CD4-positive, alpha-beta T cell treated with Interferon alpha-2 for 1 hour (primary cell): ENCODE results near the gene RBMX.
"Not testable (repeated sequence)": the region's sequence is repeated elsewhere in the genome, so short reads cannot be mapped to it uniquely, and the experiment has no call there.

Experiments used
- DNase-seq, 2 donors: peaks; one replicate each; pipeline ENCODE4 v3.0.0-alpha.2; 2020 to 2022

Gene RBMX

GRCh38 chrX:136874114-136874513 is 6.4 kb downstream of the RBMX start:
- not testable (repeated sequence) for DNase-seq

GRCh38 chrX:136873210-136873609 is 7.3 kb downstream of the RBMX start:
- not testable (repeated sequence) for DNase-seq

DNA sequence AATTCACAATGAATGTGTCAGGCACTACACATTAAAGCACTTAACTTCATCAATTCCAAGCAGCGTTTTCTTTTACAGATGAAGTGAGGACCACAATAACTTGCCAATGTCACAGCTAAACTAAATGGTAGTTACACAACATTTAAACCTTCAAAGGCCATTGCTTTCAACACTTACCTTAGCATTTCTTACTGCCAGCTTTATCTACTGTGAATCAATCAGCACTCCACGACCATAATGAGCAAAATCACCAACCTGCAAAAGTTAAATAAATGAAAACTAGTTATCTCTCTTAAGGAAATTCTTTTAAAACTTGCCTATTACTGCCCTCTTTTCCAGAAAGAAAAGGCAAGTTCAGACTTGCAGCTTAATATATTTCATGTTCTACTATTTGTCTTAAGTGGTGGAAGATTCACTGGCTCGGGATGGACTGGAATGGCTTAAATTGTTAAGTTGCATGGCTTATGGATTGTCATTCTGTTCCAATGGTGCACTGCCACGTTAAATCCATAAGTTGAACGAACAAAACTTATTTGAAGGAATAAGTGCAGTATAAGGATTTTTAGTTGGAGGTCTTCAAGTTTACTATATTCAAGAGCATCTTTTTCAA is 8.3 kb downstream of the RBMX start:
- no peak for DNase-seq

DNA sequence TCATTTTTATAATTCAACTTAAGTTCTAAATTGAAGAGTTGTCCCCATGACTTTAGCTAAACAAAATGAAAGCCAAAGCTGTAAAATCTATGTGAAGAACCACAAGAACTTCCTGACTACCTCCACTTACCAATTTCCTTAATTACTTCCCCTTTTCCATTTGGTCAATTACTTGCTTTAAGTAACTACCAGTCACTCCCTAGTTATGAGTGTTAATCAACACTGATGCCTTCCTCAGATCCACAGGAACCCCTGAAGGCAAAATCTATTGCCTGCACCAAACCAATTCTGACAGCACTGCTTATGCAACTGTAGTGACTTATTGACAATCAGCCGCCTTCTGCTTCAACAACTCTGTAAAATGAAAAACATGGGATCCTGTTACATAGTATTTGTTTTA is 10.5 kb downstream of the RBMX start:
- DNase-seq, result no peak

DNA sequence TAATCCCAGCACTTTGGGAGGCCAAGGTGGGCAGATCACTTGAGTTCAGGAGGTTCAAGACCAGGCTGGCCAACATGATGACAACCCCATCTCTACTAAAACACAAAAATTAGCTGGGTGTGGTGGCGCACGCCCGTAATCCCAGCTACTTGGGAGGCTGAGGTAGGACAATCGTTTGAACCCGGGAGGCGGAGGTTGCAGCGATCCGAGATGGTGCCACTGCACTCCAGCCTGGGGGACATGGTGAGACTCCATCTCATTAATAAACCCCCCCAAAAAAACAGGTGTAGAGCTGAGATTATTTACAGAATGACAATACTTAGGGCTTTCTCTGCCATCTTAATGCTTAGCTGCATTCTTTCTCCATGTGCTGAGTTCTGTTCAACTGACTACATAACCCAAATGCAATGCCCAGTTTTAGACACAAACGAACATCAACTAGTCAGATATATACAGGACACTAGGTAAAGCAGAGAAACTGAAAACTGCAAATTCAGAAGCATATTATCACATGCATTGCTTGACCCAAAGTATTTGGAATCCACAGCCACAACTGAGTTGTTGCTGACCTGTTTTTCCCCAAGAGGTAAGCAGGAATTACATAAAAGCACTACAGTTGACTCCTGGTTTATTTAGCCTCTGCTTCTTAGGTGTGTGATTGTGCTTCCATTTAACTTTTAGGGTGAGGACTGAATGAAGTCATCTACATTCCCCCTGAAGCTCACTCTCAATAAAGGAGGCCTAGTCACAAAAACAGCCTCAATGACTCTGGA is 12.1 kb downstream of the RBMX start:
- no peak for DNase-seq

DNA sequence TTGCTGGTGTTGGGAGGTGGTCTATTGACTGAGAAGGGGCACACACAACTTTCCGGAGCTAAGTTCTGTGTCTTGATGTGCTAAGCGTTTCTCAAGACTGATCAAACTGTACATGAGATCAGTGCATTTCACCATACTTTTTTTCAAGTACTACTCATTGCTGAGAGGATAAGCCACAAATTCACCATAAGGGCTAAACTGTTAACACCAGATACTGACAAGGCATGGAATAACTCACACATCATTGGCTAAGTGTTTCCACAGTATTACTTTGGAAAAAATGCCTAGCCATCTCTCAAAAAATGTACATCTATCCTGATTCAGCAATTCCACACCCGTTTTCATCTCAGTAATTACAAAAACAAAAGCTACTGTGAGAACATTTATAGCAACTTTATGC is 13.0 kb downstream of the RBMX start:
- no peak for DNase-seq

DNA sequence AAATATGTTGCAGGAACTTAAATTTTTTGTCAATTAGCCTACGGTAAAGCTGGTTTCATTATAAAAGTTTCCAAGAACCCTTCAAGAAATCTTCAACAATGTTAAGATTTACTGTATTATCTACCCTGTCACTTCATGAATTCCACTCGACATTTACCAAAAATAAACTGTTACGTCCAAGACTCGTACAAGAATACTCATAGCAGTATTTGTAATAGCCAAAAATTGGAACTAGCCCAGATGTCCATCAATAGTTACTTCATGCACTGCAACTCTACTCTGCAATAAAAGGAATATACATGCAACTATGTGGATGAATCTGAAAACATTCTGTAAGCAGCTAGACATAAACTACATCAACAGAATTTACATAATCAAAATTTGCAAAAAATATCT is 13.4 kb downstream of the RBMX start:
- no peak for DNase-seq

DNA sequence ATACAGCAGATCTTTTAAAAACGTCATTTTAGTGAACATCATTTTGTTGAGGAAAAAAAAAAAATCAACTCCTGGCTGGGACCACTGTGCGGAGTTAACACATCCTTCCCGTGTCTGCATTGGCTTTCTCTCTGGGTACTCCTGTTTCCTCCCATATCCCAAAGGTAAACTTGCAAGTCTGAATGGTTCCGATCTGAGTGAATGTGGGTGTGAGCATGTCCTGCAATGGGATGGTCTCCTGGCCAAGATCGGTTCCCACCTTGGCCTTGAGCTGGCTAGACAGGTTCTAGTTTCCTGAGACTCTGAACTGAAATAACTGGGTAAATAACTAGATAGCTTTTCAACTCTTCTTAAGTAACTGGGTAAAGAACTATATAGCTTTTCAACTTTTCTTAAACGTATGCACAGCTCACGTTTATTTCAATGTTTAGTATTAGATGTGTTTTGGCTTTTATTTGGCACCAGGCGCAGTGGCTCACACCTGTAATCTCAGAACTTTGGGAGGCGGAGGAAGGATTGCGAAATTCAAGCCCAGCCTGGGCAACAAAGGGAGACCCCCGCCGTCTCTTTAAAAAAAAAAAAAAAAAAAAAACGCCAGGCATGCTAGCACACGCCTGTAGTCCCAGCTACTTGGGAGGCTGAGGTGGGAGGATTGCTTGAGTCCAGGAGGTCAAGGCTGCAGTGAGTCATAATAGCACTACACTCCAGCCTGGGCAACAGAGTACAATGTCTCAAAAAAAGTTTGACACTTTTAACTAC is 14.0 kb downstream of the RBMX start:
- DNase-seq, result no peak

- DNase-seq, result no peak
These were observed 15.0 kb downstream of the RBMX start for GRCh38 chrX:136865270-136866158.

- DNase-seq, result no peak
These were observed 16.7 kb downstream of the RBMX start for GRCh38 chrX:136863826-136864225.

- DNase-seq, result no peak
These were observed 18.0 kb downstream of the RBMX start for GRCh38 chrX:136862546-136862945.

- no peak for DNase-seq
These were observed 18.6 kb downstream of the RBMX start for GRCh38 chrX:136861877-136862276.

- no peak for DNase-seq
These were observed 22.3 kb downstream of the RBMX start for GRCh38 chrX:136858007-136858756.

GRCh38 chrX:136856551-136856950 is 24.0 kb downstream of the RBMX start:
- peak in 1 of 2 donors; percentile 2 for DNase-seq

DNA sequence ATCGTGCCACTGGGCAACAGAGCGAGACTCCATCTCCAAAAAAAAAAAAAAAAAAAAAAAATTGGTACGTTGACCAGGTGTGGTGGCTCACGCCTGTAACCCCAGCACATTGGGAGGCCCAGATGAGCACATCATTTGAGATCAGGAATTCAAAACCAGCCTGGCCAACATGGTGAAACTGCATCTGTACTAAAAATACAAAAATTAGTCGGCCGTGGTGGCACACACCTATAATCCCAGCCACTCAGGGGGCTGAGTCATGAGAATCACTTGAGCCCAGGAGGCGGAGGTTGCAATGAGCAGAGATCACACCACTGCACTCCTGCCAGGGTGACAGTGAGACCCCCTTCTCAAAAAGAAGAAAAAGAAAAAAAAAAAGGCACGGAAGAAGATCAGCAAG is 24.5 kb downstream of the RBMX start:
- DNase-seq, result no peak

DNA sequence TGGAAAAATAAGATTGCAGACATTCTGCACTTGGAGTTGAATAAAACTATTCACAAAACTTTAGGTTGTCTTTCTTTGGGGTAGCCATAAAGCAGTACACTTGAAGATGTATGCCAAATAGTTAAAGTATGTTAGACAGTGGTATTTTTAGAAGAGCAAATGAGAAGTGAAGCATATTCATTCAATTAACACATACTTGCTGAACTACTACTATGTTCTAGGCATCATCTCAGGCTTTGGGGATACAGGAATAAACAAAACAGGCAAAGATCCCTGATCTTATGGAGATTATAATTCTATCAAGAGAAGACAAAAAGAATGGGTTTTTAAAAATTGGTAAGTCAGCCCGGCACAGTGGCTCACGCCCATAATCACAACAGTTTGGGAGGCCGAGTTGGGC is 29.0 kb downstream of the RBMX start:
- DNase-seq, result no peak

- DNase-seq, result no peak
These were observed 29.9 kb downstream of the RBMX start for GRCh38 chrX:136850441-136851175.

- DNase-seq, result no peak
These were observed 31.1 kb downstream of the RBMX start for GRCh38 chrX:136849395-136849794.

- DNase-seq, result no peak
These were observed 32.7 kb downstream of the RBMX start for GRCh38 chrX:136847874-136848273.

GRCh38 chrX:136839196-136839595 is 41.3 kb downstream of the RBMX start:
- DNase-seq, result no peak

GRCh38 chrX:136835761-136836160 is 44.8 kb downstream of the RBMX start:
- no peak for DNase-seq
